ENCODE results near the gene CACNA2D3. TPM values are rescaled to one million over a fixed set of nuclear protein-coding genes. Genes with fewer than 3 reads are reported as not detected.
A peak's percentile ranks its signal among the peaks of the same experiment; 100 is the strongest.

Gene CACNA2D3
- total and polyA plus RNA-seq, 7 experiments from 2014 or later: 0.27 to 4.1 TPM; not detected in 5

DNA sequence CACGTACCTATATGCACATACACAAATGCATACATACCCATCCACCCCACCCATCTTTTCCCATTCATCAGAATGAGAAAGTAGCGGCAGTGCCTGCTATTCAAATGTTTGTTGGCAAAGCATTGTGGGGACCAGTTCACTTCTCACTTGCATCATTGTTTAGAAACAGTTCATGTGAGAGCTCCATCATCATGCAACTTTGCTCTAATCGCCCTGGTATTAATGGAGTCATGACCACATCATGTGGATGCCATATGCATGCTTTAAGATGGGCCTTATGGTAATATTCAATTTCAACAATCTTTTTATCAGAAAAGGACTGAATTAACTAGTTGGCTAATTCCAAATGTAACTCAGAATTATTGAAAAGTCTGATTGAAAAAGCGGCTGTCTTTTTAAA is 725.0 kb downstream of the CACNA2D3 start:
- no peak overlapping the region for H3K27ac ChIP-seq (ENCODE audit: low read depth, low read length)
- intact Hi-C loops (cut with micrococcal nuclease): no loop called here
- no peaks in the 10 kb centered on the region for H3K36me3 ChIP-seq (ENCODE audit: control insufficient read depth in 2 of 3, insufficient read depth in 3 of 3, low read length in 3 of 3)
- DNase-seq (no peak), ATAC-seq (no peak)
- Mint-ChIP-seq H3K27me3 (peaks cover 0 to 20% (median 3%) of the 10 kb centered on the region in 5 donors), H3K36me3 (no peaks in the 10 kb centered on the region), H3K27ac (no peak overlapping the region), H3K4me3 (no peak overlapping the region), H3K4me1 (no peaks in the 10 kb centered on the region), H3K9me3 (no peaks in the 10 kb centered on the region)
- no peaks in the 10 kb centered on the region for H3K9me3 ChIP-seq (ENCODE audit: control insufficient read depth in 2 of 3, low read length in 3 of 3)
- no peaks in the 10 kb centered on the region for H3K27me3 ChIP-seq (ENCODE audit: control insufficient read depth in 2 of 2, insufficient read depth in 2 of 2, low read length in 2 of 2)
- H3K4me1 ChIP-seq (ENCODE audit: control insufficient read depth in 2 of 2, insufficient read depth in 2 of 2, low read length in 2 of 2): no peaks in the 10 kb centered on the region
- POLR2A ChIA-PET: no interaction called here
- CTCF ChIA-PET: no interaction called here
- H3K4me3 ChIP-seq (ENCODE audit: low read length): no peak overlapping the region

DNA sequence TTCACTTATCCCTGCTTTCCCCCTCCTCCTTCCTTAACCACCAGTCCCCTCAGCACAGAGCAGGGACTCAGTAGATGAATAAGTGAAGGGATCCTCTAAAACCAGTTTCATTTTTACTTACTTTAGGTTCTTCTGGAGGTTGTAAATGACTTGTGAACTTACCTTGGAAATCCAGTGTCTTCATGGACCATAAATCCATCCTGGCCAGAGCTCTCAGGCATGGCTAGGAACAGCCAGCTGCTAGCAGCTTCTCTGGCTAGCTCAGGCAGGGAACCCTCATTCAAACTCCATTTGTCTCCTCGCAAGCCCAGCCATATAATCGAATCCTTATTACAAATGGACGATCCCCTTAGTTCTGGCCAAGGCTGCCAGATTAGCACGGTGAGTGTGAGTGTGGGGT is 727.0 kb downstream of the CACNA2D3 start:
- no peak overlapping the region for H3K27ac ChIP-seq (ENCODE audit: low read depth, low read length)
- Mint-ChIP-seq H3K4me1 (no peaks in the 10 kb centered on the region), H3K9me3 (no peaks in the 10 kb centered on the region), H3K27me3 (peaks cover 0 to 10% (median 5%) of the 10 kb centered on the region in 5 donors), H3K27ac (no peak overlapping the region), H3K36me3 (no peaks in the 10 kb centered on the region), H3K4me3 (no peak overlapping the region)
- no peaks in the 10 kb centered on the region for H3K27me3 ChIP-seq (ENCODE audit: control insufficient read depth in 2 of 2, insufficient read depth in 2 of 2, low read length in 2 of 2)
- DNase-seq (no peak), ATAC-seq (no peak)
- ChIA-PET CTCF (no interaction called here), POLR2A (no interaction called here)
- no peaks in the 10 kb centered on the region for H3K36me3 ChIP-seq (ENCODE audit: control insufficient read depth in 2 of 3, insufficient read depth in 3 of 3, low read length in 3 of 3)
- no peak overlapping the region for H3K4me3 ChIP-seq (ENCODE audit: low read length)
- H3K9me3 ChIP-seq (ENCODE audit: control insufficient read depth in 2 of 3, low read length in 3 of 3): no peaks in the 10 kb centered on the region
- H3K4me1 ChIP-seq (ENCODE audit: control insufficient read depth in 2 of 2, insufficient read depth in 2 of 2, low read length in 2 of 2): no peaks in the 10 kb centered on the region
- intact Hi-C loops (cut with micrococcal nuclease): no loop called here

DNA sequence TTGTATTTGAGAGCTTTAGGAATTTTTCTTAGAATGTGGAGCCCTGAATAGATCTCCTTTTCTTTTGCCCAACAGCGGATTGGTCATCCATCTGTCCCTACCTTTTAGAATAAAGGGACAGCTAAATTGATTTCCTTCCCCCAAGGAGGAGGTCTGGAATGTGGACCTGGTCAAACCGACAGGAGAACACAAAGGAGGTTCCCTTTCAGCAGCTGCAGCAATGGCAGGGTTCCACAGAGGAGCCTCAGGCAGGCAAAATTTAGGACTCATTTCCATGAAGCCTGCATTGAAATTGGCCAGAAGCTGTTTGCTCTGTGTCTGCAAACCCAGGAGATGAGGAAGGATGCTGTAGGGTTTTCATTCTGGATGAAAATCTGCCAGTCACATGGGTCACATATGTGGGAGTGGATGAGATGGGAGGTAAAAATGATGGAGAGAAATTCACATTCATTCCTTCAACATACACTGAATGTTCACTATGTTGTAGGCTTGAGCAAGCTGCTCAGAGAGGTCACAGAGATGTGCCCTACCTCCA is 728.2 kb downstream of the CACNA2D3 start:
- H3K4me3 Mint-ChIP-seq: no peak overlapping the region
- H3K36me3 Mint-ChIP-seq: no peaks in the 10 kb centered on the region
- Histone ChIP-seq H3K36me3 (ENCODE audit: control insufficient read depth in 2 of 3, insufficient read depth in 3 of 3, low read length in 3 of 3) (no peaks in the 10 kb centered on the region), H3K4me1 (ENCODE audit: control insufficient read depth in 2 of 2, insufficient read depth in 2 of 2, low read length in 2 of 2) (no peaks in the 10 kb centered on the region), H3K4me3 (ENCODE audit: low read length) (no peak overlapping the region), H3K27me3 (ENCODE audit: control insufficient read depth in 2 of 2, insufficient read depth in 2 of 2, low read length in 2 of 2) (no peaks in the 10 kb centered on the region), H3K9me3 (ENCODE audit: control insufficient read depth in 2 of 3, low read length in 3 of 3) (no peaks in the 10 kb centered on the region), H3K27ac (ENCODE audit: low read depth, low read length) (no peak overlapping the region)
- no peak for DNase-seq
- ATAC-seq: no peak
- ChIA-PET CTCF (no interaction called here), POLR2A (no interaction called here)
- no peaks in the 10 kb centered on the region for H3K4me1 Mint-ChIP-seq
- H3K9me3 Mint-ChIP-seq: no peaks in the 10 kb centered on the region
- peaks cover 0 to 16% (median 11%) of the 10 kb centered on the region in 5 donors for H3K27me3 Mint-ChIP-seq
- intact Hi-C loops (cut with micrococcal nuclease): loop anchor here in 1 of 2 donors (10.0 kb wide), 1 partner anchor 334 kb away; no protein-coding TSS in a partner anchor
- H3K27ac Mint-ChIP-seq: no peak overlapping the region

DNA sequence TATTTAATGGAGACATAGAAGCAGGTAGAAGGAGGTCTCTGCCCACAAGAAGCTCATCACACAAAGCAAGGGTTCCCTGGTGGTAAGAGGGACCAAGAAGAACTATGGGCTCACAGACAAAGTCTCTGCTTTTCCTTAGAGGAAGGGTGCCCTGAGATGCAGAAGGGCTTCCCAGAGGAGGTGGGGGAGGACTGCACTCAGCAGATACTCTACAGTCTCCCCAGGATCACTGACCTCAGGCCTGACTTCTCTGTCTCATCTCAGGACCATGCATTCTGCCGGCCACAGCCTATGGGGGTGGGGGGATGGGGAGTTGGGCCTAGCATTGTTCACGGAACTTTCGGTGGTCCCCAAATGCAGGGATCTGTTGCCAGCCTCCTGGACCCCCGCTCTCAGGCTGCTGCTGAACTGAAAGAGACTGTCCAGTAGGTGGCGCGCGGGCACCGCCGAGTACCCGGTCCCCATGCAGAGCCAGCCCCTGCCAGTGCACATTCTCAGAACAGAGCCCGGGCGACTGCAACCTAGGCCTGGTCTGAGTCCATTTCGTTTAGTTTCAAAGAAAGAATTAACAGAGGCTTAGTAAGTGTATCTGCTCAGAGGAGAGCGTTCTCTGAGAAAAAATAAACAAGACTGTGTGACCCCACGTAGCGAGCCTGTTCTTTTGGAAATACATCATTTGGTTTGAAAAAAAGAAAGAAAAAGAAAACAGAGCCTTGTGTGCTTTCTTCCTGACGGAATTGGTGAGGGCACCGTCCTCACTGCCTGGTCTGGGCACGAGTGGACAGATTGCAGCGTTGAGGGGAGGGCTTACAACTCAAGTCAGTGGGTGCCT is 731.4 kb downstream of the CACNA2D3 start:
- Histone ChIP-seq H3K36me3 (ENCODE audit: control insufficient read depth in 2 of 3, insufficient read depth in 3 of 3, low read length in 3 of 3) (no peaks in the 10 kb centered on the region), H3K4me3 (ENCODE audit: low read length) (no peak overlapping the region), H3K9me3 (ENCODE audit: control insufficient read depth in 2 of 3, low read length in 3 of 3) (no peaks in the 10 kb centered on the region), H3K27me3 (ENCODE audit: control insufficient read depth in 2 of 2, insufficient read depth in 2 of 2, low read length in 2 of 2) (no peaks in the 10 kb centered on the region), H3K27ac (ENCODE audit: low read depth, low read length) (no peak overlapping the region), H3K4me1 (ENCODE audit: control insufficient read depth in 2 of 2, insufficient read depth in 2 of 2, low read length in 2 of 2) (no peaks in the 10 kb centered on the region)
- intact Hi-C loops (cut with micrococcal nuclease): loop anchor here in 1 of 2 donors (10.0 kb wide), 1 partner anchor 331 kb away; no protein-coding TSS in a partner anchor
- POLR2A ChIA-PET: no interaction called here
- H3K9me3 Mint-ChIP-seq: peaks cover 0 to 2% (median 0%) of the 10 kb centered on the region in 11 donors
- H3K4me3 Mint-ChIP-seq: no peak overlapping the region
- peaks cover 0 to 17% (median 12%) of the 10 kb centered on the region in 5 donors for H3K27me3 Mint-ChIP-seq
- H3K4me1 Mint-ChIP-seq: no peaks in the 10 kb centered on the region
- peak; percentile 37 for ATAC-seq
- H3K27ac Mint-ChIP-seq: no peak overlapping the region
- CTCF ChIA-PET: no interaction called here
- H3K36me3 Mint-ChIP-seq: no peaks in the 10 kb centered on the region
- peak in 5 of 9 donors; percentile 2 to 45 (median 9) for DNase-seq

DNA sequence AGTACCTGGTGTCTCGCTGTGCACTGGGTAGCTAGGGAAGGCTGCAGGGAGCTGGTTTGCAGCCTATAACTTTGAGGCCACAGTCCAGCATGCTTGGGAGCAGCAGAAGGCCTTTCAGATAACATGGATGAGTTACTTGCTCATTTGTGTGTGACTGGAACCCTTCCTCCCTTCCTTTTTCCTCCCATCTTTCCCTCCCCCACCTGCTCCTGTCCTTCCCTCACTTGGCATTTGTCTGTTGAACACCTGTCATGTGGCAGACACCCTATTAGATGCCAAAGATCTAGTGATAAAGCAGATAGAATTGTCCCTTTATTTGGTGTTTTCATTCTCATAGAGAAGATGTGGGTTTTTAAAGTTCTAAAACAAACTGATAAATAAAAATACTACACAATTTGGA is 733.9 kb downstream of the CACNA2D3 start:
- Mint-ChIP-seq H3K27me3 (peaks cover 0 to 17% (median 13%) of the 10 kb centered on the region in 5 donors), H3K9me3 (peaks cover 0 to 2% (median 0%) of the 10 kb centered on the region in 11 donors), H3K4me1 (no peaks in the 10 kb centered on the region), H3K36me3 (no peaks in the 10 kb centered on the region), H3K4me3 (no peak overlapping the region), H3K27ac (no peak overlapping the region)
- ChIA-PET POLR2A (no interaction called here), CTCF (no interaction called here)
- H3K9me3 ChIP-seq (ENCODE audit: control insufficient read depth in 2 of 3, low read length in 3 of 3): no peaks in the 10 kb centered on the region
- no peaks in the 10 kb centered on the region for H3K36me3 ChIP-seq (ENCODE audit: control insufficient read depth in 2 of 3, insufficient read depth in 3 of 3, low read length in 3 of 3)
- DNase-seq (no peak), ATAC-seq (no peak)
- intact Hi-C loops (cut with micrococcal nuclease): loop anchor here in 1 of 2 donors (10.0 kb wide), 1 partner anchor 329 kb away; no protein-coding TSS in a partner anchor
- no peak overlapping the region for H3K27ac ChIP-seq (ENCODE audit: low read depth, low read length)
- H3K4me3 ChIP-seq (ENCODE audit: low read length): no peak overlapping the region
- no peaks in the 10 kb centered on the region for H3K27me3 ChIP-seq (ENCODE audit: control insufficient read depth in 2 of 2, insufficient read depth in 2 of 2, low read length in 2 of 2)
- no peaks in the 10 kb centered on the region for H3K4me1 ChIP-seq (ENCODE audit: control insufficient read depth in 2 of 2, insufficient read depth in 2 of 2, low read length in 2 of 2)

DNA sequence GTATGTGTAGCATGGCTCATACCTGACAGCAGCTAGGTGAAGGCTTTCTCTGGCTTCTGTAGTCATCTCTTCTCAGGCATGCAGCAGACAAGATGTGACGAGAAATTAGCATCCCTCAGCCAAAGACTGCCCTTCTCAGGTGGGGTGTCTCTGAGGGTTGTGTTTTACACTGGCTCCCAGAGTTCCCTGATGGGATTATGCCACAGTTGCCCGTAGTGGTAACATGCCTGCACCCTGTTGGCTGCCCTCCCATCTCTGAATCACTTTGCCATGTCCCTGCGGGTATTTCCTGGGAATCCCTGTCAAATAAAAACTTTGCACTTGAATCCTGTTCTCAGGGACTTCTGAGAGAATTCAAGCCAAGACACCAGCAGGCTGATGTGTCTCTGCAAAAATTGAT is 735.0 kb downstream of the CACNA2D3 start:
- intact Hi-C loops (cut with micrococcal nuclease): loop anchor here in 1 of 2 donors (10.0 kb wide), 1 partner anchor 327 kb away; no protein-coding TSS in a partner anchor

More for the DNA sequence above, 735.0 kb downstream of the CACNA2D3 start:
- H3K27me3 ChIP-seq (ENCODE audit: control insufficient read depth in 2 of 2, insufficient read depth in 2 of 2, low read length in 2 of 2): no peaks in the 10 kb centered on the region
- Mint-ChIP-seq H3K9me3 (peaks cover 0 to 2% (median 0%) of the 10 kb centered on the region in 11 donors), H3K36me3 (no peaks in the 10 kb centered on the region), H3K27me3 (peaks cover 0 to 19% (median 13%) of the 10 kb centered on the region in 5 donors), H3K27ac (no peak overlapping the region), H3K4me3 (no peak overlapping the region), H3K4me1 (no peaks in the 10 kb centered on the region)
- no peak overlapping the region for H3K4me3 ChIP-seq (ENCODE audit: low read length)
- DNase-seq: no peak
- ATAC-seq: no peak
- no peaks in the 10 kb centered on the region for H3K4me1 ChIP-seq (ENCODE audit: control insufficient read depth in 2 of 2, insufficient read depth in 2 of 2, low read length in 2 of 2)
- H3K9me3 ChIP-seq (ENCODE audit: control insufficient read depth in 2 of 3, low read length in 3 of 3): no peaks in the 10 kb centered on the region
- POLR2A ChIA-PET: no interaction called here
- no peaks in the 10 kb centered on the region for H3K36me3 ChIP-seq (ENCODE audit: control insufficient read depth in 2 of 3, insufficient read depth in 3 of 3, low read length in 3 of 3)
- no peak overlapping the region for H3K27ac ChIP-seq (ENCODE audit: low read depth, low read length)
- CTCF ChIA-PET: no interaction called here
